H1 (cell line): ENCODE results near the gene SECTM1.

Experiments used
- CBX8 ChIP-seq: fragments of 300-800, 300-1000 bp; sonication (generic); IDR thresholded peaks from 2 replicates; pipeline ENCODE4 v1.7.1; 2016; ENCODE audit warnings: low read depth, low read length, borderline replicate concordance
- EZH2 ChIP-seq: fragments of 200-600 bp; sonication (generic); IDR thresholded peaks from 2 replicates; pipeline ENCODE4 v1.7.1; 2012; ENCODE audit warnings: low read depth, mild to moderate bottlenecking, moderate library complexity, low read length, inconsistent platforms; ENCODE audit not compliant: severe bottlenecking
- HDAC2 ChIP-seq, 2 experiments: fragments of 300-600 bp in 1 of 2; sonication (generic) in 1 of 2; IDR thresholded peaks; 2 replicates each; pipeline ENCODE4 v1.6.1; 2011 to 2012; ENCODE audit warnings: low read depth in 2 of 2, low read length in 2 of 2, mild to moderate bottlenecking in 2 of 2, moderate library complexity in 2 of 2, borderline replicate concordance in 1 of 2, inconsistent platforms in 1 of 2
- POLR2A ChIP-seq, 2 experiments: IDR thresholded peaks; 1 replicate in 1 of 2; 2 replicates in 1 of 2; pipeline ENCODE4 v1.6.1; 2011; ENCODE audit warnings: low read depth in 2 of 2, low read length in 2 of 2, mild to moderate bottlenecking in 2 of 2; ENCODE audit errors: control extremely low read depth in 1 of 2
- RXRA ChIP-seq: IDR thresholded peaks from 2 replicates; pipeline ENCODE4 v1.6.1; 2011; ENCODE audit warnings: low read depth, mild to moderate bottlenecking, low read length, moderate library complexity; ENCODE audit not compliant: insufficient read depth
- TF ChIP-seq, protein P1 (sequence below), 3 experiments: IDR thresholded peaks; 1 replicate in 2 of 3; 2 replicates in 1 of 3; pipeline versions ENCODE4 v1.5.1 to v1.6.1; 2011; ENCODE audit warnings: low read length in 3 of 3, mild to moderate bottlenecking in 3 of 3, inconsistent platforms in 2 of 3, low read depth in 1 of 3, moderate library complexity in 1 of 3; ENCODE audit not compliant: insufficient read depth in 1 of 3; ENCODE audit errors: control extremely low read depth in 1 of 3

- TF ChIP-seq EZH2 (no peak), RXRA (no peak), HDAC2 (IDR thresholded peaks at IDR 0.05; ENCODE audit: borderline replicate concordance in 1 of 2, low read depth in 2 of 2, low read length in 2 of 2) (no peak), CBX8 (no peak), POLR2A (IDR thresholded peaks at IDR 0.05; ENCODE audit: control extremely low read depth in 1 of 2, low read depth in 2 of 2, low read length in 2 of 2) (no peak)
- TF ChIP-seq, protein P1, sequence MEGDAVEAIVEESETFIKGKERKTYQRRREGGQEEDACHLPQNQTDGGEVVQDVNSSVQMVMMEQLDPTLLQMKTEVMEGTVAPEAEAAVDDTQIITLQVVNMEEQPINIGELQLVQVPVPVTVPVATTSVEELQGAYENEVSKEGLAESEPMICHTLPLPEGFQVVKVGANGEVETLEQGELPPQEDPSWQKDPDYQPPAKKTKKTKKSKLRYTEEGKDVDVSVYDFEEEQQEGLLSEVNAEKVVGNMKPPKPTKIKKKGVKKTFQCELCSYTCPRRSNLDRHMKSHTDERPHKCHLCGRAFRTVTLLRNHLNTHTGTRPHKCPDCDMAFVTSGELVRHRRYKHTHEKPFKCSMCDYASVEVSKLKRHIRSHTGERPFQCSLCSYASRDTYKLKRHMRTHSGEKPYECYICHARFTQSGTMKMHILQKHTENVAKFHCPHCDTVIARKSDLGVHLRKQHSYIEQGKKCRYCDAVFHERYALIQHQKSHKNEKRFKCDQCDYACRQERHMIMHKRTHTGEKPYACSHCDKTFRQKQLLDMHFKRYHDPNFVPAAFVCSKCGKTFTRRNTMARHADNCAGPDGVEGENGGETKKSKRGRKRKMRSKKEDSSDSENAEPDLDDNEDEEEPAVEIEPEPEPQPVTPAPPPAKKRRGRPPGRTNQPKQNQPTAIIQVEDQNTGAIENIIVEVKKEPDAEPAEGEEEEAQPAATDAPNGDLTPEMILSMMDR (IDR thresholded peaks at IDR 0.05; ENCODE audit: control extremely low read depth in 1 of 3, insufficient read depth in 1 of 3, low read depth in 1 of 3, low read length in 3 of 3), result no peak
These were observed 28.5 kb upstream of the SECTM1 start for GRCh38 chr17:82361885-82362633.
